GM18505 (cell line): ENCODE measurements around the gene TARM1.
"Not testable (repeated sequence)": the region's sequence is repeated elsewhere in the genome, so short reads cannot be mapped to it uniquely, and the experiment has no call there.

Experiments
- ATAC-seq: cut with Tn5 transposase; IDR thresholded peaks from one replicate; pipeline ENCODE4 v1.9.1; 2021; ENCODE audit not compliant: unreplicated experiment
- POLR2A ChIP-seq: IDR thresholded peaks from 4 replicates; pipeline ENCODE4 v1.6.1; 2011; ENCODE audit warnings: borderline replicate concordance; ENCODE audit not compliant: insufficient read depth, insufficient read length; ENCODE audit errors: extremely low read depth

The TARM1 gene

GRCh38 chr19:54094426-54095000 lies 13.3 kb upstream of the TARM1 start:
- no peak for ATAC-seq

GRCh38 chr19:54084410-54084809 lies 3.2 kb upstream of the TARM1 start:
- no peak for TF ChIP-seq POLR2A
- no peak for ATAC-seq

More at GRCh38 chr19:54094426-54095000, 13.3 kb upstream of the TARM1 start:
- no peak for TF ChIP-seq POLR2A

- ATAC-seq: no peak
- TF ChIP-seq POLR2A: no peak
These were observed 3.8 kb downstream of the TARM1 start for GRCh38 chr19:54077334-54077733.

- no peak for ATAC-seq
- TF ChIP-seq POLR2A: no peak
These were observed 6.3 kb downstream of the TARM1 start for GRCh38 chr19:54074851-54075250.

- no peak for TF ChIP-seq POLR2A
- no peak for ATAC-seq
These were observed 7.3 kb downstream of the TARM1 start for GRCh38 chr19:54073829-54074228.

GRCh38 chr19:54069470-54069869 lies 11.7 kb downstream of the TARM1 start:
- no peak for ATAC-seq
- no peak for TF ChIP-seq POLR2A

- ATAC-seq: no peak
- no peak for TF ChIP-seq POLR2A
These were observed 17.6 kb downstream of the TARM1 start, which contains the start of gene VSTM1 for GRCh38 chr19:54063350-54064116. Gene VSTM1 (minus strand): TSS chr19:54063897. CDS start chr19:54063777, 120 bp downstream.

- no peak for TF ChIP-seq POLR2A
- no peak for ATAC-seq
These were observed 18.5 kb downstream of the TARM1 start for GRCh38 chr19:54062643-54063042.

GRCh38 chr19:54047616-54048015 lies 33.5 kb downstream of the TARM1 start:
- TF ChIP-seq POLR2A: no peak
- no peak for ATAC-seq

- no peak for ATAC-seq
These were observed 35.4 kb downstream of the TARM1 start for GRCh38 chr19:54045771-54046170.

GRCh38 chr19:54042989-54043388 lies 38.2 kb downstream of the TARM1 start:
- ATAC-seq: no peak

More at GRCh38 chr19:54045771-54046170, 35.4 kb downstream of the TARM1 start:
- TF ChIP-seq POLR2A: no peak

GRCh38 chr19:54041969-54042606 lies 39.1 kb downstream of the TARM1 start:
- ATAC-seq: no peak

More at GRCh38 chr19:54042989-54043388, 38.2 kb downstream of the TARM1 start:
- TF ChIP-seq POLR2A: no peak

GRCh38 chr19:54040003-54040402 lies 41.2 kb downstream of the TARM1 start:
- ATAC-seq: no peak
- TF ChIP-seq POLR2A: no peak

More at GRCh38 chr19:54041969-54042606, 39.1 kb downstream of the TARM1 start:
- TF ChIP-seq POLR2A: no peak

GRCh38 chr19:54036542-54036941 lies 44.6 kb downstream of the TARM1 start:
- ATAC-seq: not testable (repeated sequence)
